Upper lobe of left lung (tissue), 4 donors: Measurements from ENCODE around the gene SOWAHC.

Source experiments
- CTCF ChIP-seq, 6 experiments: fragments of 450-650 bp in 4 of 6; fragments of 200-600 bp in 2 of 6; sonication (generic) in 2 of 6; IDR thresholded peaks; one replicate each; pipeline ENCODE4 v1.5.1; 2016 to 2019; ENCODE audit warnings: antibody characterized with exemption in 6 of 6
- POLR2A ChIP-seq, 4 donors: fragments of 450-650 bp; IDR thresholded peaks; one replicate each; pipeline ENCODE4 v1.5.1; 2016 to 2017; ENCODE audit warnings: antibody characterized with exemption in 4 of 4, mild to moderate bottlenecking in 2 of 4

- TF ChIP-seq CTCF (IDR thresholded peaks at IDR 0.05) = no peak
- TF ChIP-seq POLR2A (IDR thresholded peaks at IDR 0.05) = no peak
Measured at GRCh38 chr2:109633284-109633961, 19.3 kb downstream of the SOWAHC start.
